Measurements from ENCODE around the gene RAB33A.

RAB33A gene

DNA sequence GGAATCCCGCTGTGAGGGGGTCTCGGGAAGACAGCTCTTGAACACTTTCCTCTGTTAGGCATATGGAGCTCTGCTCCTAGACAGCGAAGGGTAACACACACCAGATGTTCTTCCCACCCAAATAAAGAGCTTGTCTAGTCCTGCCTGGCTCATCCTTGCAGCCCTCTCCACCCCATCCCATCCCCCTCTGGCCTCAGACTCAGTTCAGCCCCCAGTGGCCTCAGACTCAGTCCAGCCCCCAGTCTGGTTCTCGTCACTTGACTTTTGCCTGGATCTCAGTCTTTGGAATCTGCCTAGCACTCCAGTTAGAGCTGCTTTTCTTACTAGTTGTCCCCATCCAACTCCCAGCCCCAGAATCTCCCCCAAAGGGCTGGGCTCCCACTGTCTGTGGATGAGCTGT, 14.9 kb downstream of the RAB33A start:
- WGBS, 2 experiments (ENCODE audit: insufficient coverage in 2 of 2), result 92% methylated on average over 2 of the region's 4 CpGs; no CpG with 5 or more reads in 1 of the 2 experiments
- no peak overlapping the region for H3K27ac ChIP-seq (ENCODE audit: low read depth, low read length, severe bottlenecking)
- H3K4me1 ChIP-seq (ENCODE audit: control insufficient read depth, insufficient read depth, low read length, poor library complexity, severe bottlenecking), result no peaks in the 10 kb centered on the region
- H3K9me3 ChIP-seq (ENCODE audit: control insufficient read depth, low read length), result no peaks in the 10 kb centered on the region
- no peaks in the 10 kb centered on the region for H3K36me3 ChIP-seq (ENCODE audit: control insufficient read depth, insufficient read depth, low read length)
- H3K4me3 ChIP-seq (ENCODE audit: extremely low read depth, insufficient read depth, low read length, poor library complexity, severe bottlenecking), result no peak overlapping the region

DNA sequence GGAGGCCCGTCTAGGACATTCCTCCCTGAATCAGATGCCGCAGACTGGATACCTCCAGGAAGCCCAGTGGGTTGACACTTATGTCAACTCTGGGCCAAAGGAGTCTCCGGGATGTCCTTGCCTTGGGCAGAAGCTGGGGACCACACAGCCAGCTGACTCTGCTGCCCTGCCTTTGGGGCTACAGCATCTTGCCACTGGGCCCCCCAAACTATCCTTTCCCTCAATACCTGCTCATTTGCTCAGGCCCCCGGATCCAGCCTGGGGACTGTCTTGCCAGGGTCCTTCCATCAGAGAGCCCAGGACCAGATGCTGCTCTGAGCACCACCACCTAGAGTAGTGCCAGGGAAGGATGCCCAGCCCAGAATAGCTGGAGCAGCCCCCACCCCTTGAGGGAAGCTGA, 19.0 kb downstream of the RAB33A start:
- H3K4me3 ChIP-seq (ENCODE audit: extremely low read depth, insufficient read depth, low read length, poor library complexity, severe bottlenecking), result no peak overlapping the region
- H3K9me3 ChIP-seq (ENCODE audit: control insufficient read depth, low read length), result no peaks in the 10 kb centered on the region
- peaks cover 5% of the 10 kb centered on the region for H3K4me1 ChIP-seq (ENCODE audit: control insufficient read depth, insufficient read depth, low read length, poor library complexity, severe bottlenecking)
- no peak overlapping the region for H3K27ac ChIP-seq (ENCODE audit: low read depth, low read length, severe bottlenecking)
- WGBS, 2 experiments (ENCODE audit: insufficient coverage in 2 of 2), result 80 to 100% methylated on average over 1 to 3 of the region's 4 CpGs
- H3K36me3 ChIP-seq (ENCODE audit: control insufficient read depth, insufficient read depth, low read length), result no peaks in the 10 kb centered on the region

DNA sequence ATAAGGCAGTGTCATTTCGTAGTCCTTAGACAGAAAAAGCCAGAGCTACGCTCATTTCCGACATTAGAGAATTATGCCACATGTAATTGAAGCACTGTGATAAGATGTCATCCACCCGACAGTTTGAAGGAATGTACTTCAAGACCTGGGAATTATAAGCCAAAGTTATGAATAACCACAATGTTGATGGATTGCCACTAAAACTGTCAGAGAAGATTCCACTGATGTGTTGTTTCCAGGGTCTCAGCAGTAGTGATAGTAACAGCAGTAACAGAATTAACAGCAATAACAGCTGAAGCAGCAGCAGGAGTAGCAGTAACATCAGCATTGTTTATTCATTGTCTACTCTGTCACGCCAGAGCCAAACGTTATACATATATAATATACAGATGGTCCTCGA, 24.7 kb downstream of the RAB33A start:
- no peak overlapping the region for H3K27ac ChIP-seq (ENCODE audit: low read depth, low read length, severe bottlenecking)
- 80 to 96% methylated on average over 1 to 4 of the region's 7 CpGs for WGBS, 2 experiments (ENCODE audit: insufficient coverage in 2 of 2)
- peaks cover 5% of the 10 kb centered on the region for H3K4me1 ChIP-seq (ENCODE audit: control insufficient read depth, insufficient read depth, low read length, poor library complexity, severe bottlenecking)
- H3K9me3 ChIP-seq (ENCODE audit: control insufficient read depth, low read length), result no peaks in the 10 kb centered on the region
- no peaks in the 10 kb centered on the region for H3K36me3 ChIP-seq (ENCODE audit: control insufficient read depth, insufficient read depth, low read length)
- H3K4me3 ChIP-seq (ENCODE audit: extremely low read depth, insufficient read depth, low read length, poor library complexity, severe bottlenecking), result no peak overlapping the region

DNA sequence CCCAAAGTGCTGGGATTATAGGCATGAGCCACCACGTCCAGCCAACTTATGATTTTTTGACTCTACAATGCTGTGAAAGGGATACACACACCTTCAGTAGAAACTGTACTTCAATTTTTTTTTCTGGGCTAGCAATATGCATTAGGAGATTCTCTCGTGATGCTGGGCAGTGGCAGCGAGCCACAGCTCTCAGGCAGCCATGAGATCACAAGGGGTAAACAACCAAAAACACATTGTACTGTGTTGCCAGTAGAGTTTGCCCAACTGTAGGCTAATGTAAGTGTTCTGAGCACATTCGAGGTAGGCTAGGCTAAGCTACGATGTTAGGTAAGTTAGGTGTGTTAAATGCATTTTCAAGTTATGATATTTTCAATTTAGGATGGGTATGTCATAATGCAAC, 25.7 kb downstream of the RAB33A start:
- Histone ChIP-seq H3K4me1 (ENCODE audit: control insufficient read depth, insufficient read depth, low read length, poor library complexity, severe bottlenecking) (peaks cover 5% of the 10 kb centered on the region), H3K27ac (ENCODE audit: low read depth, low read length, severe bottlenecking) (no peak overlapping the region), H3K9me3 (ENCODE audit: control insufficient read depth, low read length) (no peaks in the 10 kb centered on the region), H3K36me3 (ENCODE audit: control insufficient read depth, insufficient read depth, low read length) (peaks cover 2% of the 10 kb centered on the region), H3K4me3 (ENCODE audit: extremely low read depth, insufficient read depth, low read length, poor library complexity, severe bottlenecking) (no peak overlapping the region)
- WGBS, 2 experiments (ENCODE audit: insufficient coverage in 2 of 2), result 82 to 100% methylated on average over 1 to 2 of the region's 5 CpGs

- Histone ChIP-seq H3K27ac (ENCODE audit: low read depth, low read length, severe bottlenecking) (no peak overlapping the region), H3K4me1 (ENCODE audit: control insufficient read depth, insufficient read depth, low read length, poor library complexity, severe bottlenecking) (no peaks in the 10 kb centered on the region), H3K9me3 (ENCODE audit: control insufficient read depth, low read length) (no peaks in the 10 kb centered on the region), H3K36me3 (ENCODE audit: control insufficient read depth, insufficient read depth, low read length) (peaks cover 23% of the 10 kb centered on the region), H3K4me3 (ENCODE audit: extremely low read depth, insufficient read depth, low read length, poor library complexity, severe bottlenecking) (no peak overlapping the region)
- 0% methylated on average over 1 of the region's 1 CpG for WGBS, 2 experiments (ENCODE audit: insufficient coverage in 2 of 2)
Observed at GRCh38 chrX:130204647-130205046, 32.9 kb downstream of the RAB33A start.

GRCh38 chrX:130211415-130212186, 39.8 kb downstream of the RAB33A start:
- no peak overlapping the region for H3K27ac ChIP-seq (ENCODE audit: low read depth, low read length, severe bottlenecking)
- H3K36me3 ChIP-seq (ENCODE audit: control insufficient read depth, insufficient read depth, low read length), result peaks cover 45% of the 10 kb centered on the region
- H3K9me3 ChIP-seq (ENCODE audit: control insufficient read depth, low read length), result no peaks in the 10 kb centered on the region
- WGBS, 2 experiments (ENCODE audit: insufficient coverage in 2 of 2), result 88 to 100% methylated on average over 1 to 2 of the region's 4 CpGs
- H3K4me3 ChIP-seq (ENCODE audit: extremely low read depth, insufficient read depth, low read length, poor library complexity, severe bottlenecking), result no peak overlapping the region
- H3K4me1 ChIP-seq (ENCODE audit: control insufficient read depth, insufficient read depth, low read length, poor library complexity, severe bottlenecking), result no peaks in the 10 kb centered on the region

- Histone ChIP-seq H3K9me3 (ENCODE audit: control insufficient read depth, low read length) (no peaks in the 10 kb centered on the region), H3K36me3 (ENCODE audit: control insufficient read depth, insufficient read depth, low read length) (peaks cover 48% of the 10 kb centered on the region), H3K4me3 (ENCODE audit: extremely low read depth, insufficient read depth, low read length, poor library complexity, severe bottlenecking) (no peak overlapping the region), H3K4me1 (ENCODE audit: control insufficient read depth, insufficient read depth, low read length, poor library complexity, severe bottlenecking) (no peaks in the 10 kb centered on the region), H3K27ac (ENCODE audit: low read depth, low read length, severe bottlenecking) (no peak overlapping the region)
- no CpG with 5 or more reads among the region's 1 CpG for WGBS, 2 experiments (ENCODE audit: insufficient coverage in 2 of 2)
Observed at GRCh38 chrX:130212371-130212770, 40.6 kb downstream of the RAB33A start.

- Histone ChIP-seq H3K27ac (ENCODE audit: low read depth, low read length, severe bottlenecking) (no peak overlapping the region), H3K4me1 (ENCODE audit: control insufficient read depth, insufficient read depth, low read length, poor library complexity, severe bottlenecking) (no peaks in the 10 kb centered on the region), H3K4me3 (ENCODE audit: extremely low read depth, insufficient read depth, low read length, poor library complexity, severe bottlenecking) (no peak overlapping the region), H3K36me3 (ENCODE audit: control insufficient read depth, insufficient read depth, low read length) (peaks cover 54% of the 10 kb centered on the region), H3K9me3 (ENCODE audit: control insufficient read depth, low read length) (no peaks in the 10 kb centered on the region)
- WGBS, 2 experiments (ENCODE audit: insufficient coverage in 2 of 2), result 88% methylated on average over 1 of the region's 2 CpGs; no CpG with 5 or more reads in 1 of the 2 experiments
Observed at GRCh38 chrX:130213376-130213775, 41.6 kb downstream of the RAB33A start.

DNA sequence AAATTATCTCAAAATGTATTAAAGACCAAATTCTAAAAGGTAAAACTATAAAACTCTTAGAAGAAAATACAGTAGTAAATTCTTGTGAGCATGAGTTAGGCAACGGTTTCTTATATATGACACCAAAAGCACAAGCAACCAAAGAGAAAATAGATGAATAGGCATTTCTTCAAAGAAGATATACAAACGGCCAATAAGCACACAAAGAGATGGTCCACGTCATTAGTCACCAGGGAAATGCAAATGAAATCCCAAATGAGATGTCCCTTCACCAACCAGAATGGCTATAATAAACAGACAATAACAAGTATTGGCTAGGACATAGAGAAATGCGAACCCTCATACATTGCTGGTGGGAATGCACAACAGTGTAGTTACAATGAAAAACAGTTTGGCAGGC, 44.6 kb downstream of the RAB33A start:
- no peaks in the 10 kb centered on the region for H3K9me3 ChIP-seq (ENCODE audit: control insufficient read depth, low read length)
- H3K36me3 ChIP-seq (ENCODE audit: control insufficient read depth, insufficient read depth, low read length), result peaks cover 50% of the 10 kb centered on the region
- H3K27ac ChIP-seq (ENCODE audit: low read depth, low read length, severe bottlenecking), result no peak overlapping the region
- no peaks in the 10 kb centered on the region for H3K4me1 ChIP-seq (ENCODE audit: control insufficient read depth, insufficient read depth, low read length, poor library complexity, severe bottlenecking)
- WGBS, 2 experiments (ENCODE audit: insufficient coverage in 2 of 2), result 80 to 100% methylated on average over 1 of the region's 4 CpGs
- no peak overlapping the region for H3K4me3 ChIP-seq (ENCODE audit: extremely low read depth, insufficient read depth, low read length, poor library complexity, severe bottlenecking)

GRCh38 chrX:130224810-130225209, 53.0 kb downstream of the RAB33A start:
- no peak overlapping the region for H3K27ac ChIP-seq (ENCODE audit: low read depth, low read length, severe bottlenecking)
- H3K4me1 ChIP-seq (ENCODE audit: control insufficient read depth, insufficient read depth, low read length, poor library complexity, severe bottlenecking), result no peaks in the 10 kb centered on the region
- peaks cover 38% of the 10 kb centered on the region for H3K36me3 ChIP-seq (ENCODE audit: control insufficient read depth, insufficient read depth, low read length)

GRCh38 chrX:130228871-130229270, 57.1 kb downstream of the RAB33A start:
- Histone ChIP-seq H3K36me3 (ENCODE audit: control insufficient read depth, insufficient read depth, low read length) (peaks cover 42% of the 10 kb centered on the region), H3K27ac (ENCODE audit: low read depth, low read length, severe bottlenecking) (no peak overlapping the region), H3K9me3 (ENCODE audit: control insufficient read depth, low read length) (no peaks in the 10 kb centered on the region), H3K4me1 (ENCODE audit: control insufficient read depth, insufficient read depth, low read length, poor library complexity, severe bottlenecking) (no peaks in the 10 kb centered on the region), H3K4me3 (ENCODE audit: extremely low read depth, insufficient read depth, low read length, poor library complexity, severe bottlenecking) (no peak overlapping the region)
- no CpG with 5 or more reads among the region's 2 CpGs for WGBS, 2 experiments (ENCODE audit: insufficient coverage in 2 of 2)

More at GRCh38 chrX:130224810-130225209, 53.0 kb downstream of the RAB33A start:
- 94% methylated on average over 2 of the region's 2 CpGs; no CpG with 5 or more reads in 1 of the 2 experiments for WGBS, 2 experiments (ENCODE audit: insufficient coverage in 2 of 2)
- Histone ChIP-seq H3K9me3 (ENCODE audit: control insufficient read depth, low read length) (no peaks in the 10 kb centered on the region), H3K4me3 (ENCODE audit: extremely low read depth, insufficient read depth, low read length, poor library complexity, severe bottlenecking) (no peak overlapping the region)

All from mesodermal cell (in vitro differentiated cells).